Epithelial cell of esophagus (primary cell): ENCODE results near the gene KRTAP22-2.

Experiments
- DNase-seq: peaks from one replicate; pipeline ENCODE4 v3.0.0; 2010; ENCODE audit warnings: low read depth
- H3K4me3 ChIP-seq: 2 replicates; pipeline ENCODE4 v1.5.1; 2011; ENCODE audit warnings: mild to moderate bottlenecking, low read length, control low read depth
- CTCF ChIP-seq: IDR thresholded peaks from 2 replicates; pipeline ENCODE4 v1.5.1; 2011; ENCODE audit warnings: low read depth, mild to moderate bottlenecking, low read length, control low read depth, inconsistent platforms; ENCODE audit not compliant: insufficient read depth; ENCODE audit errors: missing control alignments

Gene KRTAP22-2

GRCh38 chr21:30600787-30601186 lies 10.6 kb upstream of the KRTAP22-2 start, which contains the start of gene KRTAP22-1:
Gene KRTAP22-1 (plus strand): TSS chr21:30601087.
- no peak within 1 kb of the TSS for H3K4me3 ChIP-seq
- DNase-seq: no peak
- TF ChIP-seq CTCF: no peak

GRCh38 chr21:30598802-30599201 lies 8.6 kb upstream of the KRTAP22-2 start, which contains the start of gene KRTAP6-2:
Gene KRTAP6-2 (minus strand): TSS chr21:30598902. CDS start chr21:30598874, 28 bp downstream.
- TF ChIP-seq CTCF: no peak
- DNase-seq: no peak
- no peak within 1 kb of the TSS for H3K4me3 ChIP-seq

GRCh38 chr21:30592140-30592539 lies 1.9 kb upstream of the KRTAP22-2 start, which contains the start of gene KRTAP6-3:
Gene KRTAP6-3 (plus strand): TSS chr21:30592440. CDS start chr21:30592446, 6 bp downstream.
- DNase-seq: no peak
- TF ChIP-seq CTCF: no peak
- no peak within 1 kb of the TSS for H3K4me3 ChIP-seq

DNA sequence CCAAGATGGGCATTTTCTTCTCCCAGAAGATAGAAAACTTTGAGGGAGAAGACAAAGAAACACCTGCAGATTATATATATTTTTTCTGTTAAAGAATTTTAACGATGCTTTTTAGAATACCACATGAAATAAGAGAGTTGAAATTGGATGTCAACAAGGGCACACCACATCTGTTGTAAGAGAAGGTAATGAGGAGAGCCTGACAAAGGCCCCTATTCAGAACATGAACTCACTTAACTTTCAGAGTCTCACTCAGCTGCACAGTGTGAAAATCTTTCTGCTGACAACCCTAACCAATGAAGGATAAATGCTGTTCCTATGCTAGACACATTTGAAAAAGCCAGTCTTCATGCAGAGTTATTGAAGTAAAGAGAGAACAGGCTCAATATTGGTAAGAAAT lies 7.3 kb downstream of the KRTAP22-2 start:
- DNase-seq: no peak
- TF ChIP-seq CTCF: no peak

DNA sequence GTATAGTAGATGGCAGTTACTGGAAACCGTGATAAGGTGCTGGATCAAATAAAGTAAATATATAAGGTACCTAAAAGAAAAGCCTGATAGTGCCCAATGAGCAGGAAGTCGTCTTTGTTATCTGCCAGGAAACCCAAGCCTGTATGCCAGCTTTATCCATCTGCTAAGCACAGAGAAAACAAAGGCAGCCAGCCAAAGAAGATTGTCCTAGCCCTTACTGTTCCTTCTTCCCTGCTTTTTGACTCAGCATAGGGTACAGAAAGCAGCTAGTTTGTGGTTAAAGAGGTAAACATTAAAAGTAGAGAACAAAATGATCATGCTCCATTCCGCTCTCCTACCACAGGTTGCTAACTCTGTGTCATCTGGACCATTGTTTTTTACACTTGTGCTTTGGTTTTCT lies 10.1 kb downstream of the KRTAP22-2 start:
- TF ChIP-seq CTCF: no peak
- DNase-seq: no peak
- H3K4me3 ChIP-seq: no peak overlapping the region

More for the DNA sequence above, 7.3 kb downstream of the KRTAP22-2 start:
- no peak overlapping the region for H3K4me3 ChIP-seq

DNA sequence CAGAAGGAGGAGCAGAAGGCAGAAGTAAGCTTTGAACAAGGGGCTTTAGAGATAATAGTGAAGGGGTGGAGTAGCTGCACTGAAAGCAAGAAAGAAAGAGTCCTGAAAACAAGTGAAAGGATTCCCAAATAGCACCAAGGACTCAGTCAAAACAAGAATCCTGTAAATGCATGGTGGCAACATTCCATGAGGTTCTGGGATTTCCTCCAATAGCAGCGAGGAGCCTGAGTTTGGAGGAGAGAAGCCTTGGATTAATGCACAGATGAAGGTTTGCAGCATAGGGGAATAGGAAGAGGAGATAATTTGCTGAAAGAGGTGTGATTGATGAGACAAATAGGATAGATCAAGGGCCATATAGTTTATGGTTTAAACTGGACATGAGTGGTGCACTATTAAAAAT lies 10.9 kb downstream of the KRTAP22-2 start:
- H3K4me3 ChIP-seq: no peak overlapping the region
- no peak for TF ChIP-seq CTCF
- DNase-seq: no peak

GRCh38 chr21:30577766-30578165 lies 12.4 kb downstream of the KRTAP22-2 start:
- no peak for TF ChIP-seq CTCF
- no peak overlapping the region for H3K4me3 ChIP-seq
- DNase-seq: peak; percentile 1
